Kidney (tissue), 14 donors: ENCODE results near the gene NRXN3. TPM values are rescaled to one million over a fixed set of nuclear protein-coding genes. Genes with fewer than 3 reads are reported as not detected.

ENCODE experiments used
- DNase-seq, 5 donors: peaks; one replicate each; pipeline ENCODE4 v3.0.0-alpha.2; 2013 to 2020
- FAIRE-seq: peaks from 2 replicates; lab custom pipeline; 2012; peaks lifted over from hg19 to GRCh38; lab: Jason Lieb, UNC
- H3K27ac ChIP-seq, 2 donors: one replicate each; pipeline ENCODE4 v1.7.0; 2013; ENCODE audit warnings: low read depth in 2 of 2, low read length in 2 of 2, inconsistent platforms in 1 of 2
- H3K27me3 ChIP-seq: one replicate; pipeline ENCODE4 v1.7.1; 2013; ENCODE audit warnings: low read length, inconsistent platforms; ENCODE audit not compliant: control insufficient read depth, insufficient read depth
- H3K36me3 ChIP-seq, 3 donors: one replicate each; pipeline versions ENCODE4 v1.7.0 to v1.7.1; 2013; ENCODE audit warnings: low read length in 3 of 3, control low read depth in 1 of 3, inconsistent platforms in 1 of 3; ENCODE audit not compliant: insufficient read depth in 3 of 3, control insufficient read depth in 2 of 3
- H3K4me1 ChIP-seq, 3 donors: one replicate each; pipeline versions ENCODE4 v1.7.0 to v1.7.1; 2013; ENCODE audit warnings: low read length in 3 of 3, inconsistent platforms in 1 of 3, low read depth in 1 of 3; ENCODE audit not compliant: control insufficient read depth in 2 of 3, insufficient read depth in 2 of 3
- H3K4me3 ChIP-seq, 3 donors: one replicate each; pipeline versions ENCODE4 v1.7.0 to v1.8.1; 2013; ENCODE audit warnings: low read length in 3 of 3, control low read depth in 1 of 3, inconsistent platforms in 1 of 3
- H3K9ac ChIP-seq, 3 donors: one replicate each; pipeline versions ENCODE4 v1.7.0 to v1.7.1; 2013; ENCODE audit warnings: low read length in 3 of 3, control low read depth in 1 of 3, inconsistent platforms in 1 of 3
- H3K9me3 ChIP-seq, 3 donors: one replicate each; pipeline versions ENCODE4 v1.7.0 to v1.7.1; 2013; ENCODE audit warnings: low read length in 3 of 3, control low read depth in 1 of 3, inconsistent platforms in 1 of 3; ENCODE audit not compliant: control insufficient read depth in 2 of 3, insufficient read depth in 1 of 3
- intact Hi-C: fragments of 100-400 bp; cut with DNase I; formaldehyde crosslinking; loops from one replicate; pipeline ENCODE4 v1.11.1; 2022
- polyA plus RNA-seq: library from polyadenylated mRNA; stranded (reverse); fragments of 350-450 nt; fragmentation: Illumina TruSeq; extraction: RNeasy Lipid Tissue Mini Kit (QIAGEN cat#74804); gene quantifications from one replicate; pipeline ENCODE4 v1.2.3, GENCODE V29; 2014; ENCODE audit warnings: low read depth, low replicate concordance; ENCODE audit not compliant: insufficient read depth
- total RNA-seq: library from RNA; stranded (reverse); fragmentation: NEBNext Ultra II Directional; extraction: Animal tissue kit (Norgen Biotek cat#: 25700); gene quantifications from one replicate; pipeline ENCODE4 v1.2.1, GENCODE V29; 2021
- TF ChIP-seq, protein P1 (sequence below): IDR thresholded peaks from 3 replicates; pipeline ENCODE4 v1.5.1; 2012; ENCODE audit warnings: mild to moderate bottlenecking, moderate library complexity, borderline replicate concordance; ENCODE audit not compliant: insufficient read depth; ENCODE audit errors: extremely low read depth
- donor health status: control.
- donor health status: control.
- donor health status: control.
- donor health status: control.
- donor health status: control.
- donor health status: DM: yes; HTN: yes; CAD: no.
- donor health status: Normal renal cell carcinoma (clear cell type).

Gene NRXN3
- total and polyA plus RNA-seq, 2 donors from 2014 or later = 1.5 to 2.4 TPM

DNA sequence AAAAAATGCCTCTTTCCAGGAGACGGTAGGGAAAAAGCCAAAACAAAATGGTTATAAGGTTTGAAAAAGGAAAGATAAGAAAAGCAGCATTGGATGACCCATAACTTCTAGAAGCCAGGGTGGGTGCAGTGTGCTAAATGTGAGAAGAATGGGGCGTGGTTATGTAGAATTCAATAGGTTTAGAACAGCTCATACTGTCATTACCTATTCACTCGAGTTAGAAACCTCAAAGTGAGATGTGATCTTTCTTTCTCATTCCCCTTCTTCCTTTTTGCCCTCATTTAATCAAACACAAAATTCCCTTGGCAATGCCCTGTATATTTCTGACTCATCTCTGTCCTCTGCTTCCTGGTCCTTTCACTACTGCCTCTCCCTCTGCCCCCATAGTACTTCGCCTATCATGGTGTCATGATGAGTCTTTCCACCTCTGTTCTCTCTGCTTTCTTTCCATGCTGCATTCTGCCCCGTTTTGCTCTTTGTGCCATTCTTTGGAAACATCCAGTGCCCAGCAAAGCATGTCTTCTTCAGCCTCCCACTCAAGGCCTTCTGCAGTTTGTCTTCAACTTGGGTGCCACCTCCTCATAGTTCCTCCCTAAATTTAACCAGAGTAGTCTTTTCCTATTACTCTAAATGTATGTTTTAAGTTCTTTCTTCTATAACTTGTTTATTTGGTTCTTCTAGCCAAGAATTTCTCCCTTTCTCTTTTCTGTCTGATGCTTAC lies 496.3 kb downstream of the NRXN3 start:
- Histone ChIP-seq H3K4me3 (no peak overlapping the region), H3K36me3 (no peaks in the 10 kb centered on the region), H3K27ac (no peak overlapping the region), H3K4me1 (no peaks in the 10 kb centered on the region), H3K27me3 (no peaks in the 10 kb centered on the region), H3K9me3 (no peaks in the 10 kb centered on the region), H3K9ac (no peak overlapping the region)
- intact Hi-C loops = no loop called here
- no peak for DNase-seq
- TF ChIP-seq, protein P1, sequence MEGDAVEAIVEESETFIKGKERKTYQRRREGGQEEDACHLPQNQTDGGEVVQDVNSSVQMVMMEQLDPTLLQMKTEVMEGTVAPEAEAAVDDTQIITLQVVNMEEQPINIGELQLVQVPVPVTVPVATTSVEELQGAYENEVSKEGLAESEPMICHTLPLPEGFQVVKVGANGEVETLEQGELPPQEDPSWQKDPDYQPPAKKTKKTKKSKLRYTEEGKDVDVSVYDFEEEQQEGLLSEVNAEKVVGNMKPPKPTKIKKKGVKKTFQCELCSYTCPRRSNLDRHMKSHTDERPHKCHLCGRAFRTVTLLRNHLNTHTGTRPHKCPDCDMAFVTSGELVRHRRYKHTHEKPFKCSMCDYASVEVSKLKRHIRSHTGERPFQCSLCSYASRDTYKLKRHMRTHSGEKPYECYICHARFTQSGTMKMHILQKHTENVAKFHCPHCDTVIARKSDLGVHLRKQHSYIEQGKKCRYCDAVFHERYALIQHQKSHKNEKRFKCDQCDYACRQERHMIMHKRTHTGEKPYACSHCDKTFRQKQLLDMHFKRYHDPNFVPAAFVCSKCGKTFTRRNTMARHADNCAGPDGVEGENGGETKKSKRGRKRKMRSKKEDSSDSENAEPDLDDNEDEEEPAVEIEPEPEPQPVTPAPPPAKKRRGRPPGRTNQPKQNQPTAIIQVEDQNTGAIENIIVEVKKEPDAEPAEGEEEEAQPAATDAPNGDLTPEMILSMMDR = no peak
- FAIRE-seq = no peak

DNA sequence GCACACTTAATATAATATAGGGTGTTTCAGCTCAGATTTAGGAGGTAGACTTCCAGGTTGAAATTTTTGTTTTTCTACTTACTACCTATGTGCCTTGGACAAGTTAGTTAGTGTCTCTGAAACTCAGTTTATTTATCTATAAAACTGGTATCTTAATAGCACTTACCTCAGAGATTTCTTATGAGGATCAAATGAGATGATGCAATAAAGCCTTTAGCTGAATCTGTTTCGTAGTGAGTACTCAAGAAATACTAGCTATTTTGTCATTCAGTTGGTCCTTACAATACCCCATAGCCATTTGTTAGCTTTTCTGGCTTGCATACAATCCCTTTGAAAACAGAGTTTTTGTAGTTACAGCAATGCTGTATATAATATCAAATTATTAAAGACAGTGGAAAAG lies 497.0 kb downstream of the NRXN3 start:
- no peak for FAIRE-seq
- TF ChIP-seq, protein P1 = no peak

DNA sequence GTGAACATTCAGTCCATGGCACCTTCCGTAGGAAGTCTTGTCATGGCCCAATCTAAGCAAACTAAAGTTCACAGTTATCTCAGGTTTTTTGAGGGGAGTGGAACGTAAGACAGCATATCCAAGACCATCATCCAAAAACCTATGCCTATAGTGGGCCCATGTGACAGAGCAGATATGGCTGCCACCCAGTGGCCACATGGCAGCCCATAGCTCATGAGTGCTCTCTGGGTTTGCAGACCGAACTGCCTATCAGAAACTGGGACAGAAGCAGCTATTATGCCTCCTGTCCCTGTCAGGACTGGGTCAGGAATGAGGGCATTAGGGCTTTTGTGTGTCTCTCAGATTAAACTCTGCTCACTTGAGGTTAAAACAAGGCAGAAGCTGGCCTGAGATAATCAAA lies 503.7 kb downstream of the NRXN3 start:
- Histone ChIP-seq H3K4me1 (no peaks in the 10 kb centered on the region), H3K4me3 (no peak overlapping the region), H3K27me3 (no peaks in the 10 kb centered on the region), H3K27ac (no peak overlapping the region), H3K36me3 (no peaks in the 10 kb centered on the region), H3K9ac (no peak overlapping the region), H3K9me3 (no peaks in the 10 kb centered on the region)
- intact Hi-C loops = no loop called here
- no peak for DNase-seq
- FAIRE-seq = no peak
- TF ChIP-seq, protein P1 = no peak

More for the DNA sequence above, 497.0 kb downstream of the NRXN3 start:
- H3K27me3 ChIP-seq = no peaks in the 10 kb centered on the region
- no peak overlapping the region for H3K9ac ChIP-seq
- H3K36me3 ChIP-seq = no peaks in the 10 kb centered on the region
- no peak overlapping the region for H3K4me3 ChIP-seq
- intact Hi-C loops = no loop called here
- H3K27ac ChIP-seq = no peak overlapping the region
- H3K4me1 ChIP-seq = no peaks in the 10 kb centered on the region
- DNase-seq = no peak
- no peaks in the 10 kb centered on the region for H3K9me3 ChIP-seq
